ENCODE results near the gene CORO1A.

GRCh38 chr16:30136971-30137605 lies 46.3 kb upstream of the CORO1A start:
- TF ChIP-seq CTCF (IDR thresholded peaks at IDR 0.05; ENCODE audit: low read length) = no peak
- no peak for TF ChIP-seq EZH2 (optimal IDR thresholded peaks at IDR 0.05; ENCODE audit: low read depth, low read length)
- TF ChIP-seq EZH2phosphoT487 (IDR thresholded peaks at IDR 0.05; ENCODE audit: low read length) = no peak

All from MM.1S (cell line).